ENCODE measurements around the gene WNT9A.

GRCh38 chr1:227899820-227900449 is 47.8 kb downstream of the WNT9A start:
- TF ChIP-seq CTCF (IDR thresholded peaks at IDR 0.05) (no peak), E2F4 (CRISPR knock-in tag; IDR thresholded peaks at IDR 0.05; ENCODE audit: borderline replicate concordance, low read depth) (no peak), ZNF671 (CRISPR knock-in tag; IDR thresholded peaks at IDR 0.05) (no peak), ERG (CRISPR knock-in tag; IDR thresholded peaks at IDR 0.05) (no peak), IRF2 (CRISPR knock-in tag; IDR thresholded peaks at IDR 0.05; ENCODE audit: borderline replicate concordance, low read depth) (no peak), SP1 (CRISPR knock-in tag; conservative IDR thresholded peaks at IDR 0.05) (no peak), ELF4 (CRISPR knock-in tag; IDR thresholded peaks at IDR 0.05; ENCODE audit: low read depth) (no peak), MAX (CRISPR knock-in tag; IDR thresholded peaks at IDR 0.05) (no peak)
- TF ChIP-seq, protein P1, sequence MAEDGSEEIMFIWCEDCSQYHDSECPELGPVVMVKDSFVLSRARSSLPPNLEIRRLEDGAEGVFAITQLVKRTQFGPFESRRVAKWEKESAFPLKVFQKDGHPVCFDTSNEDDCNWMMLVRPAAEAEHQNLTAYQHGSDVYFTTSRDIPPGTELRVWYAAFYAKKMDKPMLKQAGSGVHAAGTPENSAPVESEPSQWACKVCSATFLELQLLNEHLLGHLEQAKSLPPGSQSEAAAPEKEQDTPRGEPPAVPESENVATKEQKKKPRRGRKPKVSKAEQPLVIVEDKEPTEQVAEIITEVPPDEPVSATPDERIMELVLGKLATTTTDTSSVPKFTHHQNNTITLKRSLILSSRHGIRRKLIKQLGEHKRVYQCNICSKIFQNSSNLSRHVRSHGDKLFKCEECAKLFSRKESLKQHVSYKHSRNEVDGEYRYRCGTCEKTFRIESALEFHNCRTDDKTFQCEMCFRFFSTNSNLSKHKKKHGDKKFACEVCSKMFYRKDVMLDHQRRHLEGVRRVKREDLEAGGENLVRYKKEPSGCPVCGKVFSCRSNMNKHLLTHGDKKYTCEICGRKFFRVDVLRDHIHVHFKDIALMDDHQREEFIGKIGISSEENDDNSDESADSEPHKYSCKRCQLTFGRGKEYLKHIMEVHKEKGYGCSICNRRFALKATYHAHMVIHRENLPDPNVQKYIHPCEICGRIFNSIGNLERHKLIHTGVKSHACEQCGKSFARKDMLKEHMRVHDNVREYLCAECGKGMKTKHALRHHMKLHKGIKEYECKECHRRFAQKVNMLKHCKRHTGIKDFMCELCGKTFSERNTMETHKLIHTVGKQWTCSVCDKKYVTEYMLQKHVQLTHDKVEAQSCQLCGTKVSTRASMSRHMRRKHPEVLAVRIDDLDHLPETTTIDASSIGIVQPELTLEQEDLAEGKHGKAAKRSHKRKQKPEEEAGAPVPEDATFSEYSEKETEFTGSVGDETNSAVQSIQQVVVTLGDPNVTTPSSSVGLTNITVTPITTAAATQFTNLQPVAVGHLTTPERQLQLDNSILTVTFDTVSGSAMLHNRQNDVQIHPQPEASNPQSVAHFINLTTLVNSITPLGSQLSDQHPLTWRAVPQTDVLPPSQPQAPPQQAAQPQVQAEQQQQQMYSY (CRISPR knock-in tag; IDR thresholded peaks at IDR 0.05), result no peak
- TF ChIP-seq, protein P2, sequence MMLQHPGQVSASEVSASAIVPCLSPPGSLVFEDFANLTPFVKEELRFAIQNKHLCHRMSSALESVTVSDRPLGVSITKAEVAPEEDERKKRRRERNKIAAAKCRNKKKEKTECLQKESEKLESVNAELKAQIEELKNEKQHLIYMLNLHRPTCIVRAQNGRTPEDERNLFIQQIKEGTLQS (CRISPR knock-in tag; conservative IDR thresholded peaks at IDR 0.05), result no peak
- TF ChIP-seq, protein P3, sequence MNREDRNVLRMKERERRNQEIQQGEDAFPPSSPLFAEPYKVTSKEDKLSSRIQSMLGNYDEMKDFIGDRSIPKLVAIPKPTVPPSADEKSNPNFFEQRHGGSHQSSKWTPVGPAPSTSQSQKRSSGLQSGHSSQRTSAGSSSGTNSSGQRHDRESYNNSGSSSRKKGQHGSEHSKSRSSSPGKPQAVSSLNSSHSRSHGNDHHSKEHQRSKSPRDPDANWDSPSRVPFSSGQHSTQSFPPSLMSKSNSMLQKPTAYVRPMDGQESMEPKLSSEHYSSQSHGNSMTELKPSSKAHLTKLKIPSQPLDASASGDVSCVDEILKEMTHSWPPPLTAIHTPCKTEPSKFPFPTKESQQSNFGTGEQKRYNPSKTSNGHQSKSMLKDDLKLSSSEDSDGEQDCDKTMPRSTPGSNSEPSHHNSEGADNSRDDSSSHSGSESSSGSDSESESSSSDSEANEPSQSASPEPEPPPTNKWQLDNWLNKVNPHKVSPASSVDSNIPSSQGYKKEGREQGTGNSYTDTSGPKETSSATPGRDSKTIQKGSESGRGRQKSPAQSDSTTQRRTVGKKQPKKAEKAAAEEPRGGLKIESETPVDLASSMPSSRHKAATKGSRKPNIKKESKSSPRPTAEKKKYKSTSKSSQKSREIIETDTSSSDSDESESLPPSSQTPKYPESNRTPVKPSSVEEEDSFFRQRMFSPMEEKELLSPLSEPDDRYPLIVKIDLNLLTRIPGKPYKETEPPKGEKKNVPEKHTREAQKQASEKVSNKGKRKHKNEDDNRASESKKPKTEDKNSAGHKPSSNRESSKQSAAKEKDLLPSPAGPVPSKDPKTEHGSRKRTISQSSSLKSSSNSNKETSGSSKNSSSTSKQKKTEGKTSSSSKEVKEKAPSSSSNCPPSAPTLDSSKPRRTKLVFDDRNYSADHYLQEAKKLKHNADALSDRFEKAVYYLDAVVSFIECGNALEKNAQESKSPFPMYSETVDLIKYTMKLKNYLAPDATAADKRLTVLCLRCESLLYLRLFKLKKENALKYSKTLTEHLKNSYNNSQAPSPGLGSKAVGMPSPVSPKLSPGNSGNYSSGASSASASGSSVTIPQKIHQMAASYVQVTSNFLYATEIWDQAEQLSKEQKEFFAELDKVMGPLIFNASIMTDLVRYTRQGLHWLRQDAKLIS (CRISPR knock-in tag; IDR thresholded peaks at IDR 0.05; ENCODE audit: borderline replicate concordance), result no peak
- TF ChIP-seq, protein P4, sequence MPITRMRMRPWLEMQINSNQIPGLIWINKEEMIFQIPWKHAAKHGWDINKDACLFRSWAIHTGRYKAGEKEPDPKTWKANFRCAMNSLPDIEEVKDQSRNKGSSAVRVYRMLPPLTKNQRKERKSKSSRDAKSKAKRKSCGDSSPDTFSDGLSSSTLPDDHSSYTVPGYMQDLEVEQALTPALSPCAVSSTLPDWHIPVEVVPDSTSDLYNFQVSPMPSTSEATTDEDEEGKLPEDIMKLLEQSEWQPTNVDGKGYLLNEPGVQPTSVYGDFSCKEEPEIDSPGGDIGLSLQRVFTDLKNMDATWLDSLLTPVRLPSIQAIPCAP (CRISPR knock-in tag; IDR thresholded peaks at IDR 0.05), result no peak
